NB4 (cell line): ENCODE results near the gene ZNF710.

ENCODE experiments used
- DNase-seq: peaks from one replicate; pipeline ENCODE4 v3.0.0; 2010; ENCODE audit warnings: low read depth
- H3K4me3 ChIP-seq: one replicate; pipeline ENCODE4 v1.5.1; 2011; ENCODE audit warnings: mild to moderate bottlenecking, low read depth, low read length, moderate library complexity
- MYC ChIP-seq: IDR thresholded peaks from 2 replicates; pipeline ENCODE4 v1.6.1; 2011; ENCODE audit warnings: low read depth, low read length
- POLR2A ChIP-seq: IDR thresholded peaks from 2 replicates; pipeline ENCODE4 v1.6.1; 2011; ENCODE audit warnings: mild to moderate bottlenecking; ENCODE audit not compliant: insufficient read length; ENCODE audit errors: extremely low read depth
- TF ChIP-seq, protein P1 (sequence below): IDR thresholded peaks from one replicate; pipeline ENCODE4 v1.5.1; 2012; ENCODE audit warnings: low read depth, low read length
- TF ChIP-seq, protein P2 (sequence below): IDR thresholded peaks from 2 replicates; pipeline ENCODE4 v1.6.1; 2011; ENCODE audit warnings: low read depth, low read length

Gene ZNF710

DNA sequence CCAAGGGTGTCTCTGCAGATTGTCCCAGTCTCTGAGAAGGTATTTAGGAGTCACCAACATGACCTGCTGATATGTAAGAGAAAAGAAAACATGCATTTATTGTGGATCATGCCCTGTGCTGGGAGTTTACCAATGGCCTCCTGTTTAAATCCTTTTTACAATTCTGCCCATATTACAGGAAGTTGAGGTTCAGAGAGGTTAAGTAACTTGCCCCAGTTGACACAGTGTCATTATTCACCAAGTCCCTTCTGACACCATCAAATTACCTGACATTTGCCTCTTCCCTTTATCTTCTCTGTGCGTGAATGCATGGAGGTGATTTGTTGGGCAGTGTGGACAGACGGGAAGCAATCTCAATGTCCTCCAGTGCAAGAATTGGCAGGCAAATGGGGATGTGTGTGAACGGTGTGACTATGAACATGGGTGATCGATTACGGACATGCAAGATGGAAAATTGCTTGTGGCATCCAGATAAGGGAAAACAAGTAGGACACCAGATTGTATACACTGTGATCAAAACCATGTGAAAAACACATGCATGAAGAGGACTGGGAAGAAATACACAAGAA lies 27.3 kb downstream of the ZNF710 start:
- H3K4me3 ChIP-seq: no peak overlapping the region
- TF ChIP-seq, protein P1, sequence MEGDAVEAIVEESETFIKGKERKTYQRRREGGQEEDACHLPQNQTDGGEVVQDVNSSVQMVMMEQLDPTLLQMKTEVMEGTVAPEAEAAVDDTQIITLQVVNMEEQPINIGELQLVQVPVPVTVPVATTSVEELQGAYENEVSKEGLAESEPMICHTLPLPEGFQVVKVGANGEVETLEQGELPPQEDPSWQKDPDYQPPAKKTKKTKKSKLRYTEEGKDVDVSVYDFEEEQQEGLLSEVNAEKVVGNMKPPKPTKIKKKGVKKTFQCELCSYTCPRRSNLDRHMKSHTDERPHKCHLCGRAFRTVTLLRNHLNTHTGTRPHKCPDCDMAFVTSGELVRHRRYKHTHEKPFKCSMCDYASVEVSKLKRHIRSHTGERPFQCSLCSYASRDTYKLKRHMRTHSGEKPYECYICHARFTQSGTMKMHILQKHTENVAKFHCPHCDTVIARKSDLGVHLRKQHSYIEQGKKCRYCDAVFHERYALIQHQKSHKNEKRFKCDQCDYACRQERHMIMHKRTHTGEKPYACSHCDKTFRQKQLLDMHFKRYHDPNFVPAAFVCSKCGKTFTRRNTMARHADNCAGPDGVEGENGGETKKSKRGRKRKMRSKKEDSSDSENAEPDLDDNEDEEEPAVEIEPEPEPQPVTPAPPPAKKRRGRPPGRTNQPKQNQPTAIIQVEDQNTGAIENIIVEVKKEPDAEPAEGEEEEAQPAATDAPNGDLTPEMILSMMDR: no peak
- no peak for TF ChIP-seq MYC
- TF ChIP-seq, protein P2, sequence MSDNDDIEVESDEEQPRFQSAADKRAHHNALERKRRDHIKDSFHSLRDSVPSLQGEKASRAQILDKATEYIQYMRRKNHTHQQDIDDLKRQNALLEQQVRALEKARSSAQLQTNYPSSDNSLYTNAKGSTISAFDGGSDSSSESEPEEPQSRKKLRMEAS: no peak
- DNase-seq: no peak

DNA sequence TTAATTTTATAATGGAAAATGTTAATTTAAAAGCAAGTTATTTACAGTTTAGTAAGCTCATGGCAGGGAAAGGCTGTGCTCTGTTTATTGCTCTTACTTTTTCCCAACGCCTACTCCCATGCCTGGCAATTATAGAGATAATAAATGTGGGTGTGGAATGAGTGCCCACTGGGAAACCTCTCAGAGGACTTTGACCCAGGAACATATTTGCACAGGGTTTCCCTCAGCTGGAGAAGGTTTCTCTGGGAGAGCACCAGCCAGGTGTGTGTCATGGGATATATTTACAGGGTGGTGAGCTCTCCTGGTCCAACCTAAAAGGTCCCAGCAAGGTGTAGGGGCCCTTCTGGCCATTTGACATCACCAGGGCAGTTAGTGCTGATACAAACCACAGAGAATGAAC lies 27.9 kb downstream of the ZNF710 start:
- TF ChIP-seq MYC: no peak
- TF ChIP-seq, protein P1: no peak
- TF ChIP-seq POLR2A: no peak
- TF ChIP-seq, protein P2: no peak
- no peak for DNase-seq

GRCh38 chr15:90030376-90030775 lies 29.3 kb downstream of the ZNF710 start:
- no peak overlapping the region for H3K4me3 ChIP-seq
- DNase-seq: peak; percentile 32
- TF ChIP-seq, protein P1: no peak
- TF ChIP-seq MYC (no peak), POLR2A (no peak)
- TF ChIP-seq, protein P2: peak; percentile 47; the same call in 1 of the 2 replicates

More for the DNA sequence above, 27.9 kb downstream of the ZNF710 start:
- H3K4me3 ChIP-seq: no peak overlapping the region

DNA sequence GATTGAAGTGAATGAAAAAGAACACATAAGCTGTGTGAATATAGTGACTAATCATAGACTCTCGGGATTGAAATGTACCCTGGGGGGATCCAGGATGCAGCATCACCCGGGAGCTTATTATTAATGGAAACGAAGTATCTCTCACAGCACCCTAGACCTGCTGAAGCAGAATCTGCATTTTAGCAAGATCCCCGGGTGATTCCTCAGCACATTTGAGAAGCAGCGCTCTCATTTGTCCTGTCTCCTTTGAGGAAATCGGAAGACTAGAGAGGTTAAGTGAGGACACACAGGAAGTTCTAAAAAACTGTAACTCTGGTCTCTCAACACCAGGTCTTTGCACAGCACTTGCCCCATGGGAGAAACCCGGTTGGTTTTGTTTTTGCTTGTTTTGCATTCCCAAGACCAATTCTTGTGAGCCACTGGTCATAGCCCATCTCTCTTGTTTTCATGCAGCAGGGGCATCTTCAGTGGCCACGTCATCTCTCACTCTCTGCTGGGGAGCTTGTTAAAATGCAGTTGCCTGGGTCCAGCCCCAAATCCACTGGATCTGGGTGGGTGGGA lies 30.2 kb downstream of the ZNF710 start:
- H3K4me3 ChIP-seq: peak overlapping the region; percentile 19
- peak; percentile 99 for DNase-seq
- TF ChIP-seq, protein P2: peak; percentile 2; the same call in 1 of the 2 replicates
- TF ChIP-seq, protein P1: no peak
- TF ChIP-seq MYC: peak; percentile 38
- TF ChIP-seq POLR2A: peak; percentile 39

DNA sequence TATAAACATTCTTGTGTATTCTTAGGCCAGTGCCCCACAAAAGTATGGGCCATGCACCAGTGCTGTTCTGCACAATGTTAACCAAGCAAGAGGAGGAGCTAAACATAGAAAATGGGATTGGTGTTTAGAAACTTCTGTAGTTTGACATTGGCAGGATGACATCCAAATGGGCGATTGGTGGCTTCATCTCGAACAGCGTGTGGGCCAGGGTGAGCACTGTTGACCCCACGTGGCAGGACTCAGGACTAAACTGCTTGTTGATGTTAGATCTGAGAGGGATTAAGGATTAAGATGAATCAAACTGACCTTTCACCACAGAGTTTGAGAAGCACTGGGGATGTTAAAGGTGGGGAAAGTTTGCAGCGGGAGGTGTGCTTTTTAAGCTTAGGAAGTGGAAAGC lies 31.9 kb downstream of the ZNF710 start:
- TF ChIP-seq POLR2A (no peak), MYC (no peak)
- TF ChIP-seq, protein P1: no peak
- TF ChIP-seq, protein P2: no peak
- DNase-seq: peak; percentile 54
- no peak overlapping the region for H3K4me3 ChIP-seq
